Stimulated activated CD4-positive, alpha-beta T cell treated with anti-CD3 and anti-CD28 coated beads, Interleukin-2, amount 100 ng/mL, for 4 hours (primary cell): ENCODE data around the gene GDF9.
"Not testable (repeated sequence)": the region's sequence is repeated elsewhere in the genome, so short reads cannot be mapped to it uniquely, and the experiment has no call there.

Experiments used
- DNase-seq: peaks from one replicate; pipeline ENCODE4 v3.0.0-alpha.2; 2020; ENCODE audit warnings: low read depth

The GDF9 gene

DNA sequence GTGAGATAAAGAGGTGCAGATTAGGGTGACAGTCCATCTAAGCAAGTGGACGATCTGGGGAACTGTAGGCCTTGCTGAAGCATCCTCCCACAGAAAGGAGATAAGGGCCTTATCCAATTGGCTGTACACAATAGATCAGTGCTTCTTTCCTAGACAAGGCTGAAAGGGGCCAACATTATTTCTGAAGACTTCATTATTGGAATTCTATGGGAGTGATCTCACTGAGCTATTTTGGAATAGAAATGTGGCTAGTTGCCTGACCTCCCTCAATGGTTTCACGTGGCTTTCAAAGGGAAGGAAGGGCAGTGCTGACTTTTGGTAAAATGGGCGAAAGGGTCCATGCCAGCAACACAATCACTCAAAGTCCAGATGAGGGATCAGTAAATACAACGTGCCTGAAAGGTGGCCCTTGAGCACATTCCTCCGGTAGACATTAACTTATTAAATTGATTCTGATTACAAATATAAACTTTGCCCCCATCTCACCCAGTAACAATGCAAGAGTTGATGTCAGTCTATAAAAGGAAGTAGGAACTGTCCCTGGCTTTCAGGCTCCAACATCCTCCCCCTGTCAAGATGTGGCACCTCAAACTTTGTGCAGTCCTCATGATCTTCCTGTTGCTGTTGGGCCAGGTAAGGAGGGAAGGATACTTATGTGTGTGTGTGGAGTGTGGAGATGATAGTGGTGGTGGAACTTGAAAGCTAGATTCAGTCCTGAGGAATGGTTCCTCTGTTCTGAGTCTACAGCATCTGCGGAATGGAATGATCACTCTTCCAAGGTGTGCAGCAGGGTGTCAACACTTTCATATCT is 7.1 kb upstream of the GDF9 start, which contains the start of gene LEAP2:
Gene LEAP2, plus strand, starts transcription at position 550 of the 811 bp plus-strand sequence. Its CDS starts 27 bp downstream, at position 577.
- no peak for DNase-seq

- DNase-seq, result no peak
Measured at GRCh38 chr5:132872788-132873118, 6.5 kb upstream of the GDF9 start.

- no peak for DNase-seq
Measured at GRCh38 chr5:132871459-132872284, 5.4 kb upstream of the GDF9 start.

DNA sequence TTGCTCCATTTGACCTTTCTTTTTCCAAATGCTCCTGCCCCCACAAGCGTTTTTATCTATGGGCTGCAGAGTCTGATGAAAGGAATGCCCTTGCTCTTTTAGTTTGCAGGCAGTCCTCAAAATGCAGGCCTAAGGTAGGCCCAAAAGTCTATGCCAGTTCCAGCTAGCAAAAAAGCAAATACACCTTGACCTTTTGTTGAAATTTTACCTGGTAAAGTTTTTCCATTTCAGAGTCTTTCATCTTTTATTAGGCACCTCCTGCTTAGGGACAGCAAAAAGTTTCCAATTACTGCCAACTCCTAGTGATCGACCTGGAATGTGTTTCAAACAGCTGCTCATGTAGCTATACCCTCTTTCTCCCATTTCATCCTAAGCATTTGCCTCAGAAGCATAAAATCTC is 4.5 kb upstream of the GDF9 start:
- DNase-seq, result no peak

GRCh38 chr5:132868754-132869153 is 2.5 kb upstream of the GDF9 start:
- DNase-seq, result no peak

DNA sequence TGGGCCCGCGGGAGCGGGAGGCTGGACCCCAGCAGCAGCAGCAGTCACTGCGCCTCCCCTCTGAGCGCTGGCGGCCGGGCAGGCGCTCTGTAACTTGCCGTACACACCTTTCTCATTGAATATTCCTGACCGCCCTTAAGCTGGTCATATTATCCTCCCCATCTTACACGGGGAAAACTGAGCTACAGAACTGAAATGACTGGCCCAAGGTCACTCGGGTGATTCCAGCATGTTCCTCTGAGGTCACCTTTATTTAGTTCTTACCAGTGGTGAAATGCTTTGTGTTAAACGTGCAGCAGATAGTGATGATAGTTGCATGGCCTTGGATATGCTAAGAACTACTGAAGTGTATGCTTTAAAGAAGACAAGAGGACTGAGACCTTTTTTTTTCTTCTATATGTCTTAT is 780 bp upstream of the GDF9 start:
- DNase-seq, result no peak

DNA sequence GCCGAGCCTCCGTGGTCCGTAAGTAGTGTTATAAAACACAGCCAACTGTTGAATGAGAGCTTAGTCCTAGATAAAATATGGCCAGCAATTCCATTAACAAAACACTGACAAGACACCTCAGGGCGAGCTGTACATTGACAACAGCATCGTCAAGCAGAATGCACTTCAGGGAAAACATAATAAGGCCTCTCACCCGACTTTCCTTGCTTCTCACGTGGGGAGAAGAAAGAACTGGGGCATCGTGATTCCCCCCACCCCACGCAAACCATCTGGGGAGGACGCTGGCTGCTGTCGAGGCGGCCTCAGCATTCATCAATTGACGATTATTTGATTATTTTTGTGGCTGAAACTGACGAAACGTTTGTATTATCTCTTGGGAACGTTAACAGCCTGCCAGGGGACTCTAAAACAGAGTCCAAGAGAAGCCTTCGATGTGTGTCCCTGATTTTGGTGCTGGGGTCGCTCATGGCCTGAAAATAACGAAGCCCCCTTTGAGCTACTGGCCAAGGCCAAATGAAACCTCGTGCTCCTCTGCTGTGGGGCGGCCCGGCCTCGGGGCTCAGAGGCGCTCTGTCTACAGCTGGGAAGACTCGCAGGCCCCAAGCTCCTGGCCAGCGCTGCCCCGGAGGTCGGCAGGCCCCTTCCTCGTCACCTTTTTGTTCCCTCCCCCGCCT is 464 bp downstream of the GDF9 start:
- DNase-seq, result no peak

DNA sequence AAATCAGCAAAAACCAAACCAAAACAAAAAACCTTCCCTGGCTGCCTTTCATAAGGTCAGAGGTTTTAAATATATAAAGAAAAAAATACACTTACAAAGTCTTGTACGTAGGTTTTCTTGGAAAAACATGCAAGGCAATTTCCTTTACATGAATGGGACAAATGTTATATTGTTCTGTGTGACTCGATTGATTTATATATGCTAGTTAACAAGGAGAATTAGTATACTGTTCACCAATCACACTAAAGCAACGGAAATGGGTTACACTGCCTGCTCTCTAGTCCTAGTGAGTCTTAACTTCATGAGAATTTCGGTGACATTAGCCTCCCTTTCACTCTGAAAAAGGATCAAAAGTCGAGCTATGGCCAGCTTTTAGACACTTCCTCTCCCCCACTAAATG is 5.5 kb downstream of the GDF9 start:
- no peak for DNase-seq

- no peak for DNase-seq
Measured at GRCh38 chr5:132859889-132860437, 6.3 kb downstream of the GDF9 start.

GRCh38 chr5:132856011-132856410 is 10.3 kb downstream of the GDF9 start:
- no peak for DNase-seq

GRCh38 chr5:132854992-132855391 is 11.3 kb downstream of the GDF9 start:
- DNase-seq, result not testable (repeated sequence)

- DNase-seq, result no peak
Measured at GRCh38 chr5:132854301-132854700, 12.0 kb downstream of the GDF9 start.

GRCh38 chr5:132853790-132854189 is 12.5 kb downstream of the GDF9 start:
- no peak for DNase-seq

GRCh38 chr5:132853323-132853722 is 12.9 kb downstream of the GDF9 start:
- DNase-seq, result no peak

DNA sequence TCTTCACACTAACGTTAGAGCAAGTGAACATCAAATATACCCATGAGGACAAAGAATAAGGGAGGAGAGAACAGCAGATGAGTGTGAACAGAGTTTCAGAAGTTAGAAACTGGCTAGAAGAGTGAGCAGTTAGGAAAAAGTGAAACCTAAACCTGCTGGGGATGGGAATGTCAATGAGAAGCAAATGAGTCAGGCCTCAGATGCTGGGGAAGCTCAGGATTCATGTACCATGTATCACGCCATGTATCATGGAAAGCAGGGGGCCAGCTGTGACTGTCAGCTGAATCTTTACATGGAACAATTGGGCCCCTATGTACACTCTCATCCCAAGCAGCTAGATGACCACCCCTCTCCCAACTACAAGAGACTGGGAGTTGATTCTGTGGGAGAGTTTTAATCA is 16.2 kb downstream of the GDF9 start:
- no peak for DNase-seq

DNA sequence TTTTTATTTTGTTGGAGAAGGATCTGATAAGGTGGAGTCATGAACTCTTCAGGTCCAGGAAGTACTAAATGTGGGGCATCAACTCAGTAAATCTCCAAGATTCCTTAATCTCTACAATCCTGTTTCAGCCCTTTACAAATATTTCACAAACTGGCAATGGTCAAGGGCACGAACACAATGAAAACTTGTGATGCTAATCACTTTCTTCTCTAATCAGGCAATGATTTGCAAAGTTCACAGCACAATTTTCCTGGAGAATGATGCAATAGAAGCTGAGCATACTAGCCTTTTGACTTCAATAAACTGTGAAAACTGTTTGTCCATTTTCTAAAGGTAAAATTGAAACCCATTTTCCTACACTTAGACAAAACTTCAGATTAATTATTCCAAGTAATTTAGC is 16.9 kb downstream of the GDF9 start:
- DNase-seq, result no peak

- DNase-seq, result no peak
Measured at GRCh38 chr5:132848270-132848669, 18.0 kb downstream of the GDF9 start.

DNA sequence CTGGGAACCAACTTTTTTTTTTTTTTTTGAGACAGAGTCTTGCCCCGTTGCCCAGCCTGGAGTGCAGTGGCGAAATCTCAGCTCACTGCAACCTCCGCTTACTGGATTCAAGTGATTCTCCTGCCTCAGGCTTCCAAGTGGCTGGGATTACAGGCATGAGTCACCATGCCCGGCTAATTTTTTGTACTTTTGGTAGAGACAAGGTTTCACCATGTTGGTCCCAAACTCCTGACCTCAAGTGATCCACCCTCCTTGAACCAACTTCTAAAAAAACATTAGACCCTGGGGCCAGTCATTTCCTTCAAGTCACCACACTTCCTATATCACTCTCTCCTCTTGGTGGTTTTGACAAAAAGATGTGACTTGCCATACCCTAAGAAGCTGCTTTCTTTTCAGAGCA is 25.0 kb downstream of the GDF9 start:
- no peak for DNase-seq

DNA sequence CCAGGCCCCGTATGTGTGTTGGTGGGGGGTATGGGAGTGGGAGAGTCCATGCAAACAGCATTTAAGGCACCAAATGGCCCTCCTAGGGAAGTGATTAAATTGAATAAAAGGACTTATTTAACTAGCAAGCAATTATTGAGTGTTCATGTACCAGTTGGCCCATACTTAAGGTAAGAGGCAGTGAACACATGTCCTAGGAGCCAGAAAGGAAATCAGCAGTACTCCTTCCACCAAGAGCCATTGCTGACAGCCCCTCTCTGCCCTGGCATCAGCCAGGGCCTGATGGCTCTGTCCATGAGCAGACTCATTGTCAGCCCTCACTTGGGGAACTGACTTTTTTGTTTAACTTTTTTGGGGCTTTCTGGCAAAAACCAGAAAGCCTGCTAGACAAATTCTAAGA is 25.4 kb downstream of the GDF9 start:
- DNase-seq, result no peak

GRCh38 chr5:132840313-132840712 is 26.0 kb downstream of the GDF9 start:
- no peak for DNase-seq

DNA sequence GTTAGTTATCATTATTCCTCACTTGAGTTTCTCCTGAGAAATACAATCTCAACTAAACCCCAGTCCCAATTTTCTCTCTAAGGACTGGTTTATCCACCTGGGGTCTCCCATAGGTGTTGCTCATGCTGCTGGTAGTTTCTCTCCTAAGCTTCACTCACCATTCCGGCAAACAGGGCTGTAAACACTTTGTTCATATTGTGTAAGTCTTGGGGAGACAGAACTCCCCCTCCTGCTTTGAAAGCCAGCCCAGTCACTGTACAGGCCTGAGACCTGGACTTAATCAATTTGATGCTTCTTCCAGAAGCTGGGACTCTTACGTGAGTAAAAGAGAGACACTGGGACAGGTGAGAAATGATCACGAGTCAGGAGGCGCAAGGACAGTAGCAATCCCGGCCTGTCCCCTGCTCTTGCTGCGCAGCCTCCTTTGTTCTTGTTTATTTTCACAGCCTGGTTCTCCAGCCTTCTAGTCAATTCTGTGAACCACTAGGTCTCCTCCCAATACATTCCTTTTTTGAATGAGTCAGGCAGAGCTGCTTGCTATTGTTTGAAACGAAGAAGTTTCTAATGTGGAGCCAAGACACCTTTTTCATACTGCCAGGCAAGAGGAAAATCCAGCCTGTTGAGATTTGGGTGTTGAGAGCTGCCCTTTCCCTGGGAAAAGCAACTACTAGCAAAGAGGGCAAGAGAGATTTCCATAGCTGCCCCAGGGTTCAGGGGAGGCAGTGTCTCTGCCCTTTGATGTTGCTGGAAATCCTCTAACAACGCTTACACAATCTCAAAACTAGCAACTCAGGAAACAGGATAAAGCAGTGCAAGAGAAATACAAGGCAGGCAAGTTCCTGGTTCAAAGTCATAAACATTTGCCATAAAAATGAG is 26.6 kb downstream of the GDF9 start:
- no peak for DNase-seq
